ENCODE measurements around the gene VWA3A.
A peak's percentile ranks its signal among the peaks of the same experiment; 100 is the strongest.

The VWA3A gene

GRCh38 chr16:22075043-22075757, 17.1 kb upstream of the VWA3A start:
- H4K20me1 ChIP-seq (ENCODE audit: insufficient read depth, low read length): no peaks in the 10 kb centered on the region; the same call in 1 of the 2 replicates
- no peaks in the 10 kb centered on the region for H3K9me3 ChIP-seq (ENCODE audit: insufficient read depth, low read length, severe bottlenecking)
- no peaks in the 10 kb centered on the region for H3K36me3 ChIP-seq (ENCODE audit: insufficient read depth, low read length)
- H3K4me2 ChIP-seq (ENCODE audit: insufficient read depth, low read length): no peak overlapping the region
- ATAC-seq (ENCODE audit: insufficient read depth, low read depth) (no peak), DNase-seq (no peak)
- H3K4me3 ChIP-seq (ENCODE audit: low read depth in 1 of 2, low read length in 2 of 2): no peak overlapping the region
- H3K4me1 ChIP-seq (ENCODE audit: insufficient read depth, low read length): no peaks in the 10 kb centered on the region
- no peak overlapping the region for H2AFZ ChIP-seq (ENCODE audit: low read depth, low read length)
- no peak overlapping the region for H3K27ac ChIP-seq (ENCODE audit: low read length)
- TF ChIP-seq EZH2 (IDR thresholded peaks at IDR 0.05; ENCODE audit: borderline replicate concordance, low read depth, low read length, severe bottlenecking): no peak
- TF ChIP-seq, protein P1, sequence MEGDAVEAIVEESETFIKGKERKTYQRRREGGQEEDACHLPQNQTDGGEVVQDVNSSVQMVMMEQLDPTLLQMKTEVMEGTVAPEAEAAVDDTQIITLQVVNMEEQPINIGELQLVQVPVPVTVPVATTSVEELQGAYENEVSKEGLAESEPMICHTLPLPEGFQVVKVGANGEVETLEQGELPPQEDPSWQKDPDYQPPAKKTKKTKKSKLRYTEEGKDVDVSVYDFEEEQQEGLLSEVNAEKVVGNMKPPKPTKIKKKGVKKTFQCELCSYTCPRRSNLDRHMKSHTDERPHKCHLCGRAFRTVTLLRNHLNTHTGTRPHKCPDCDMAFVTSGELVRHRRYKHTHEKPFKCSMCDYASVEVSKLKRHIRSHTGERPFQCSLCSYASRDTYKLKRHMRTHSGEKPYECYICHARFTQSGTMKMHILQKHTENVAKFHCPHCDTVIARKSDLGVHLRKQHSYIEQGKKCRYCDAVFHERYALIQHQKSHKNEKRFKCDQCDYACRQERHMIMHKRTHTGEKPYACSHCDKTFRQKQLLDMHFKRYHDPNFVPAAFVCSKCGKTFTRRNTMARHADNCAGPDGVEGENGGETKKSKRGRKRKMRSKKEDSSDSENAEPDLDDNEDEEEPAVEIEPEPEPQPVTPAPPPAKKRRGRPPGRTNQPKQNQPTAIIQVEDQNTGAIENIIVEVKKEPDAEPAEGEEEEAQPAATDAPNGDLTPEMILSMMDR (IDR thresholded peaks at IDR 0.05; ENCODE audit: borderline replicate concordance, extremely low read depth, low read length, poor library complexity, severe bottlenecking): no peak
- H3K9ac ChIP-seq (ENCODE audit: low read depth, low read length): no peak overlapping the region
- H3K27me3 ChIP-seq (ENCODE audit: insufficient read depth, low read length, poor library complexity): no peaks in the 10 kb centered on the region
- no peaks in the 10 kb centered on the region for H3K79me2 ChIP-seq (ENCODE audit: insufficient read depth, low read length)

DNA sequence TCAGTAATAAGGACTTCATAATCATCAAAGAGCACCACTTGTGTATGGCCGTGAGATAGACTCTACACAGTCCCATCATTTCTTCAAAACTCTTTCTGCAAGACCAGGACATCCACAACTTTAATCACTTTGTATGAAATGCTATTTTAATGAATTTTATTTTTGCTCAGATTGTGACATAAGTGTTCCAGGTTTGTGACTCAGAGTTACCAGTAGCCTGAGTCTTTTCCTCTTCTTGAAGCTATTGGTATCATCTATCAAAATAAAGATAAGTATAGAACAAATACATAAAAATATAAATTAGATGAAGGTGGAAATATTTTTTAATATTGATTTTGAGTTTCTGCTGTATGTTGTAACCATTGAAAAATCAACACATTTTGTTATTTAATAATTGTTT, 16.6 kb upstream of the VWA3A start:
- Histone ChIP-seq H3K4me1 (ENCODE audit: insufficient read depth, low read length) (no peaks in the 10 kb centered on the region), H3K27me3 (ENCODE audit: insufficient read depth, low read length, poor library complexity) (no peaks in the 10 kb centered on the region), H3K27ac (ENCODE audit: low read length) (no peak overlapping the region), H2AFZ (ENCODE audit: low read depth, low read length) (no peak overlapping the region), H3K9me3 (ENCODE audit: insufficient read depth, low read length, severe bottlenecking) (no peaks in the 10 kb centered on the region), H4K20me1 (ENCODE audit: insufficient read depth, low read length) (no peaks in the 10 kb centered on the region; the same call in 1 of the 2 replicates), H3K9ac (ENCODE audit: low read depth, low read length) (no peak overlapping the region), H3K79me2 (ENCODE audit: insufficient read depth, low read length) (no peaks in the 10 kb centered on the region), H3K4me3 (ENCODE audit: low read depth in 1 of 2, low read length in 2 of 2) (no peak overlapping the region), H3K36me3 (ENCODE audit: insufficient read depth, low read length) (no peaks in the 10 kb centered on the region), H3K4me2 (ENCODE audit: insufficient read depth, low read length) (no peak overlapping the region)
- ATAC-seq (ENCODE audit: insufficient read depth, low read depth) (no peak), DNase-seq (no peak)
- TF ChIP-seq, protein P1 (IDR thresholded peaks at IDR 0.05; ENCODE audit: borderline replicate concordance, extremely low read depth, low read length, poor library complexity, severe bottlenecking): no peak
- no peak for TF ChIP-seq EZH2 (IDR thresholded peaks at IDR 0.05; ENCODE audit: borderline replicate concordance, low read depth, low read length, severe bottlenecking)

- Histone ChIP-seq H3K4me3 (ENCODE audit: low read depth in 1 of 2, low read length in 2 of 2) (no peak overlapping the region), H2AFZ (ENCODE audit: low read depth, low read length) (no peak overlapping the region), H3K4me2 (ENCODE audit: insufficient read depth, low read length) (no peak overlapping the region), H3K27ac (ENCODE audit: low read length) (no peak overlapping the region), H3K9ac (ENCODE audit: low read depth, low read length) (no peak overlapping the region), H3K9me3 (ENCODE audit: insufficient read depth, low read length, severe bottlenecking) (no peaks in the 10 kb centered on the region), H3K79me2 (ENCODE audit: insufficient read depth, low read length) (no peaks in the 10 kb centered on the region), H3K4me1 (ENCODE audit: insufficient read depth, low read length) (no peaks in the 10 kb centered on the region), H4K20me1 (ENCODE audit: insufficient read depth, low read length) (no peaks in the 10 kb centered on the region; the same call in 1 of the 2 replicates), H3K27me3 (ENCODE audit: insufficient read depth, low read length, poor library complexity) (no peaks in the 10 kb centered on the region), H3K36me3 (ENCODE audit: insufficient read depth, low read length) (no peaks in the 10 kb centered on the region)
- peak; percentile 71 for DNase-seq
- ATAC-seq (ENCODE audit: insufficient read depth, low read depth): peak; percentile 83
- TF ChIP-seq EZH2 (IDR thresholded peaks at IDR 0.05; ENCODE audit: borderline replicate concordance, low read depth, low read length, severe bottlenecking): no peak
- TF ChIP-seq, protein P1 (IDR thresholded peaks at IDR 0.05; ENCODE audit: borderline replicate concordance, extremely low read depth, low read length, poor library complexity, severe bottlenecking): peak; percentile 87
These were observed 14.5 kb upstream of the VWA3A start for GRCh38 chr16:22077700-22078313.

All from DND-41 (cell line).